Posterior vena cava (tissue), 2 donors: ENCODE data around the gene LCN6. TPM values are rescaled to one million over a fixed set of nuclear protein-coding genes. Genes with fewer than 3 reads are reported as not detected.

Source experiments
- DNase-seq: peaks from one replicate; pipeline ENCODE4 v3.0.0-alpha.2; 2020; ENCODE audit warnings: low spot score
- intact Hi-C, 2 donors: fragments of 100-400 bp; cut with DNase I; formaldehyde crosslinking; loops; one replicate each; pipeline versions ENCODE4 v1.14.1 to v1.14.2; 2022 to 2023
- total RNA-seq, 2 donors: library from RNA; stranded (reverse); fragmentation: NEBNext Ultra II Directional; extraction: Animal tissue kit (Norgen Biotek cat#: 25700); gene quantifications; one replicate each; pipeline ENCODE4 v1.2.1, GENCODE V29; 2021
- donor health status: DM: yes; HTN: yes; CAD: no.
- donor health status: DM: yes; HTN: yes; CAD: no.

Gene LCN6
- total RNA-seq, 2 donors from 2014 or later = 22.8 to 36.9 TPM

DNA sequence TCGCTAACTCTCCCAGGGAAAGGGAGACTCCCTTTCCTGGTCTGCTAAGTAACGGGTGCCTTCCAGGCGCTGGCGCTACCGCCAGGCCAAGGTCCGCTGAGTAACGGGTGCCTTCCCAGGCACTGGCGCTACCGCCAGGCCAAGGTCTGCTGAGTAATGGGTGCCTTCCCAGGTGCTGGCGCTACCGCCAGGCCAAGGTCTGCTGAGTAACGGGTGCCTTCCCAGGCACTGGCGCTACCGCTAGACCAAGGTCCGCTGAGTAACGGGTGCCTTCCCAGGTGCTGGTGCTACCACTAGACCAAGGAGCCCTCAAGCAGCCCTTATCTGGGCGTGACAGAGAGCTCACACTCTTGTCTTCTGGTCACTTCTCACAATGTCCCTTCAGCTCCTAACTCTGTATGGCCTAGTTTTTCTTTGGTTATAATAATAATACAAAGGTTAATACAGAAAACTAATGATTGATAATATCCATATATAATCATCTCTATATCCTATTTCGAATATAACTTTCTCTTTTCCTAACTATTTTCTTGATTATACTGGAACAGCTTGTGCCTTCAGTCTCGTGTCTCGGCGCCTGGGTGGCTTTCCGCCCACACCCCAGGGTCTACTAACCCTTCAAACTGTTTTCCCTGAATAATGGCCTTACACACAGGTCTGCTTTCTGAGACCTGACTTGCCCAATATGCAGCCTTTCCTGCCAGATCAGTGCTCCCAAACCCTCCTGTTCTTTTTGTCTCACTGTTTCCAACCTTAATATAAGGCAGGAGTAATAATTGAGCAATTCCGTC, 37.4 kb upstream of the LCN6 start:
- peak; percentile 32 for DNase-seq

DNA sequence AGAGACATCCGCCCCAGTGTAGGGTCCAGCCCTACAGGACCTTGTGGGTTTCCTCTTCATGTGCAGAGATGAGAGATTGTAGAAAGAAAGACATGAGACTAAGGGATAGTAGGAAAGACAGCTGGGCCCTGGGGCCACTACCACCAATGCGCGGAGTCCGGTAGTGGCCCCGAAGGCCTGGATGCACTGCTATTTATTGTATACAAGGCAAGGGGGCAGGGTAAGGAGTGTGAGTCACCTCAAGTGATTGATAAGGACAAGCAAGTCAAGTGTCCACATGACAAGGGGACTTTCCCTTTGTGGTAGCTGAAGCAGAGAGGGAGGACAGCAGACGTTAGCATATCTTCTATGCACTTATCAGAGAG, 36.7 kb upstream of the LCN6 start:
- intact Hi-C loops = loop anchor here (2.0 to 10.0 kb wide), 3 partner anchors 242 to 280 kb away; partner anchors contain the start of gene ABCA2 (in 1 of the 2)

More for the DNA sequence above, 37.4 kb upstream of the LCN6 start:
- intact Hi-C loops = loop anchor here (2.0 to 10.0 kb wide), 4 partner anchors 241 to 279 kb away; partner anchors contain the start of gene ABCA2 (in 1 of the 2)

DNA sequence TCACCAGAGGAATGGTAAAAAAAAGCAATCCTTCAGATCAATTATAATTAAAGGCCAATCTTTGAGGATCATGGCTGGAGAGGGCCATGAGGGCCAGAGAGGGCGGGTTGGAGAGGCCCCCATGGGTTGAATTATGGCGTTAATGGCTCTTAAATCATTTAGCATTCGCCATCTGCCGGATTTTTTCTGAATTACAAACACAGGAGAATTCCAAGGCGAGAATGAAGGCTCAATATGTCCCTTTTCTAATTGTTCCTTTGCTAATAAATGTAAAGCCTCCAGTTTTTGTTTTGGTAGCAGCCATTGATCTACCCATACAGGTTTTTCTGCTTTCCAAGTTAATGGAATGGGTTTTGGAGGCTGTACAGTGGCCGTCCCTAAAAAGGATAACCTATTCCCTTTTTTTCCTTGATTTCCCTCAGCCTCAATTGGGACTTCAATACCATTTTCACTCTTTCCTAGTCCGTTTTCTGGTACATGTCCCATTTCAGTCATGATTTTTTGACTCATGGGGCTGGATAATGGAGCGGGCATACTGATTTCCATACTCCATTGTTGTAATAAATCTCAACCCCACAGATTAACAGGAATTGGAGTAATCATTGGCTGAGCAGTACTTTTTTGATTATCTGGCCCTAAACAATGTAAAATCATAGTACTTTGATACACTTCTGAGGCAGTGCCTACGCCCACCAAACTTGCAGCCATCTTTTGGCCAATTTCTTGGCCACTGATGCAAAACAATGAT, 36.1 kb upstream of the LCN6 start:
- no peak for DNase-seq
- intact Hi-C loops = loop anchor here (2.0 to 10.0 kb wide), 2 partner anchors 250 to 280 kb away; no protein-coding TSS in a partner anchor

More for the DNA sequence above, 36.7 kb upstream of the LCN6 start:
- DNase-seq = peak; percentile 57

DNA sequence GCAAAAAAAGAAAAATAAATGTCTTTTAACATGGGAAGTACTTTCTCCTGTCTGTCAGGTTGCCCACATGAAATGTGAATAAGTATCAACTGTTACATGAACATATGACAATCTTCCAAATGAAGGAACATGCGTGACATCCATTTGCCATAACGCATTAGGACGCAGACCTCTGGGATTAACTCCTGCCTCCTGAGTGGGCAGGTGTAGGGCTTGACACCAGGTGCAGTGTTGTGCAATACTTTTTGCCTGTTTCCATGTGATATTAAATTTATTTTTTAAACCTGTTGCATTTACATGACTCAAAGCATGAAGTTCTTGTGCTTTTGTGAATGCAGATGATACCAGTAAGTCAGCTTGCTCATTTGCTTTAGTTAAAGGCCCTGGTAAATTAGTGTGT, 34.1 kb upstream of the LCN6 start:
- no peak for DNase-seq
- intact Hi-C loops = loop anchor here in 1 of 2 donors (10.0 kb wide), 1 partner anchor 282 kb away; no protein-coding TSS in a partner anchor

DNA sequence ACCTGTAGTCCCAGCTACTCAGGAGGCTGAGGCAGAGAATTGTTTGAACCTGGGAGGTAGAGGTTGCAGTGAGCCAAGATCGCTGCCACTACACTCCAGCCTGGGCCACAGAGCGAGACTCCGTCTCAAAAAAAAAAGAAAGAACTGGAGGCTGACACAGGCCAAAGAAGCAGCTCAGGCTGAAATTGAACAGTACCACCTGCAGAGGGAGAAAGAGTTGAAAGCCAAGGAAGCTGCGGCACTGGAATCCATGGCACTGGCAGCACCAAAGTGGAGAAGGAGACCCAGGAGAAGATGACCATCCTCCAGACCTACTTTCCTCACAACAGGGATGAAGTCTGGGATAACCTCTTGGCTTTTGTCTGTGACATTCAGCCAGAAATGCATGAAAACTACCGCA, 31.5 kb upstream of the LCN6 start:
- DNase-seq = no peak
- intact Hi-C loops = loop anchor here in 1 of 2 donors (10.0 kb wide), 1 partner anchor 285 kb away; no protein-coding TSS in a partner anchor

DNA sequence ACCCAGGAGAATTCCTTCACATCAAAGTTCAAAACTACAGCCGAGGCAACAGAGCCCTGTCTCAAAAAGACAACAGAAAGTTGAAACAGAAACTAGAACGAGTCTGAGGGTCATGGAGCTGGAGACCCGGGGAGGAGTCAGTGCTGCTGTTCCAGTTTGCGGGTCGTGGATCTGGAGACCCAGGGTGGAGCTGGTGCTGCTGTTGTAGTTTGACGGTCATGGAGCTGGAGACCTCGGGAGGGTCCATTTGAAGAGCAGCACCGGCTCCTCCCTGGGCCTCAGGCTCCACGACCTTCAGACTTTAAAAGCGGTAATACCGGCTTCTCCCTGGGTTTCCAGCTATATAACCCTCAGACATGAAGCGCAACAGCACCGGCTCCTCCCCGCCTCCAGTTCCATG, 29.0 kb upstream of the LCN6 start:
- intact Hi-C loops = no loop called here
- DNase-seq = peak; percentile 70

DNA sequence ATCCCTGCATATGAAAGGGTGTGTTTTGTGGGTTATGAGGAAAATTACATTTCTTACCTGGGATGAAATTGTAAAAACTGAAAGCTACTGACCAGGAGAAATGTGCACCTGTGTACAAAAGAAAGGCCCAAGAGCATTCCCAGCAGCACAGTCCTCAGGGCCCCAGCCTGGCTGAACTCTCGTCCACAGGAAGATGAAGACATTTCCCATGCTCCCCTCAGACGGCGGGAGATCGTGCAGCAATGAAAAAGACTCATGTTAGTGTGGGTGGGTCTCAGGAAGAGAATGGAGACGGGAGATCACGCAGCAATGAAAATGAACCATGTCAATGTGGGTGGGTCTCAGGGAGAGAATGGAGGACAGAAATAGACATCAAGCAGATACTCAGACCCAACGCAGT, 28.6 kb upstream of the LCN6 start:
- DNase-seq = peak; percentile 55
- intact Hi-C loops = no loop called here

DNA sequence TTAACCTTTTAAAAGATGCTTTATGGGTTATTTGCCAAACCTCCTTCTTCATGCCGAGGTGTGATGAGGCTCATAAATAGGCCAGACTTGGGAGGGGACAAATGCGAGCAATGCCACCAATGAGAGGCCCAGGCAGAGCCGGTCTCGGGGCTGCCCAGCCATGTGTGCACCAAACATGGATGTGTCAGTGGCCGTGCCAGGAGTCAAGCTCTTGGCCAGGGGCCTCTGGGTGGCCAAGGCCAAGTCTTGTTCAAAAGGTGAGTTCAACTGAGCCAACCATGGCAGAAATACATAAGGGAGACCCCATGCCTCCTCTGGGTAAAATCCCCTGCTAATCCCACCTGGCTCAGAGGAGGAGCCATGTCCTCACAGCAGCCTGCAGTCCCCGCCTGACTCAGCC, 26.9 kb upstream of the LCN6 start:
- intact Hi-C loops = no loop called here
- peak; percentile 69 for DNase-seq

DNA sequence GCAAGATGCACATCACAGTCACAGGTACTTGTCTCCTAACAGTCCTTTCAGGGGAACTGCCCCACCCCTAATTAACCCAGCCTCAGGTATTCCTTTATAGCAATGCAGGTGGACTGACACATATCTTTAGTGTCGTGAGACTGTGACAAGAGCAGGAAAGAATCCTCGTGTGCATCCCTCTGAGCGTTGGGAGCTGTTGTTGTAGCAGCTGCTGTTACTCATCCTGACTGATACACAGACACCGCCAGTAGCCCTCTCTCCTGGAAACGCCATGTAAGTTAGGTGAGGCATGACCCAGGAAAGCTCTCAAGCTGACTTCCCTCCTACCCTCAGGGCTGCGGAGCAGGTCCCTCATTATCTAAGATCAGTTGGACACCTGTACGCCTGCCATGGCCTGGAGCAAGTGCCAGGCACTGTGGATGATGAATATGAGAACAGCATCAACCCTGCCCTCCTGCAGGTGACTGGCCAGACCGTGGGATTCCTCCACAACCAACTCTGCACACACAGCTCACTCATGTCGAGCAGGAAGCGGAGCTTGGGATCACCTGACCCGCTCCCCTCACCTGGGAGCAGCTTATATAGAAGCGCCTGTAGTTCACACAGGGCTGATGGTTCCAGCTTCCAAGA, 26.2 kb upstream of the LCN6 start:
- intact Hi-C loops = no loop called here
- peak; percentile 43 for DNase-seq

DNA sequence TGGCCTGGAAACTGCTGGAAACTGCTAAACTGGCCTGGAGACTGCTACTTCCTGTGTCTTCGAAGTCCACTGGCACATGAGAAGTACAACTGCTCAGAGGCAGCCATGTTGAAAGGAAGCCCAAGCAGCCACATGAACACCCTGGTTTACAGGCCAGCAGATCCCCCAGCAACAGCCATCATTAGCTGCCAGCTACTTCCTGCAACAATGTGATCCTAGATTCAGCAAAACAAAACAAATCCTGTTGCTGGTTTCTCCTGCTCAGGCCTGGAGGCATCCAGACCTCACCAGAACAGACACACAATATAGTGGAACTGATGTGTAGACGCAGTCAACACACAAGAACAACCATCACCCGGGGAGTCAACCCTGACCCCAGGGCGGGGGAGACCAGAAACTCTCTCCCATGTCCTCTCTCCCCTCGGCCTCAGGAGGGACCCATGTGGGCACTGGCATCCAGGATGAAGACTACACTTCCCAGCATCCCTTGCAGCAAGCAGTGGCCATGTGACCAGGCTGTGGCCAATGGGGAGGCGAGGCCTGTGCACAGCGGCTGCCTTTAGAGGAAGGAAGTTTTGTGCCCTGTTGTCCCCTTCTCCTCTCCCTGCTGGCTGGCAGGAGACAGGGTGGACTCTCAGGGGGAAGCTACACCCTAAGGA, 25.2 kb upstream of the LCN6 start:
- intact Hi-C loops = no loop called here
- DNase-seq = peak; percentile 80

DNA sequence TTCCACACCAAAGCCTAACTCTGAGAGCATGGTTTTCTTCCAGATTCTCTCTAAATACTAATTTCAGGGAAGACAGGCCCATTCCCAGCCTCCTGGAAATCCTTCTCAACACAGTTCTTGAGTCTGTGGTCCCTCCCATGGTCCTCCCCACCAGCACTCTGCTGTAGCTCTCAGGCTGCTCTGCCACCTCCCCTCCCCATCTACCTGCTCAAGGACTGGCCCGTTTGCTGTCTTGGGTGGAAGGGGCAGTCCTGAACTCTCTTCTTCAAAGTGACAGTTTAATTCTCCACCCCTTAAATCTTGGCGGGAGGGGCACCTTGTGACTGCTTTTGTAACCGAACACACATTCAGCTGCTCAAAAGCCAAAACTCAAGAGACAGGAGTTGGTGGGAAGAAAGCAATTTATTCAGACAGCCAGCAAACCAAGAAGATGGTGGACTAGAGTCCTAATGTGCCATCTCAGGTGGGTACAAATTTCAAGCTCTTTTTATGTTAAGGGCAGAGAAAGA, 23.6 kb upstream of the LCN6 start:
- intact Hi-C loops = no loop called here
- peak; percentile 38 for DNase-seq

DNA sequence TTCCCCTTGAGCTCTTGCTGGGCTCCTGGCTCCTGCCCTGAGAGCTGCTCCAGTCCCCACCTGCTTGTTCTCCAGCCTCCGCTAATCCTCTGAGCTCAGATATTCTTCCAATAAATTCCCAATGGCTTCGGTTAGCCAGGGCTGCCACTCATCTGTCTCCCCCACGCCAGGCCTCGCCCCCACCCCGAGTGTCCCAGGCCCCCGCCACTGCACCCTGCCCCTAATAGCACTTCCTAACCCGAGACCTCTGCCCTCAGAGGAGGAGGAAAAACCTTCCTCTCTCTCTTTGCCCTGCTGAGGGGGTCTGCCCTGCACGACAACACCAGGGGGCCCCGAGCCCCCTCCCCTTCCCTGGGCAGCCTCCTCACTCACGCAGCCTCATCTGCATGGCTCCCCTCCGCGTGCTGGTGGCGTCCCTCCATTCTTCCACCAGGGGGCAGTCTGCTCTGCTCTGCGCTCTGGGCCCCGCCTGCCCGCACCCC, 21.4 kb upstream of the LCN6 start:
- peak; percentile 76 for DNase-seq
- intact Hi-C loops = loop anchor here in 1 of 2 donors (1.0 to 10.0 kb wide), 2 partner anchors 24 to 595 kb away; no protein-coding TSS in a partner anchor

DNA sequence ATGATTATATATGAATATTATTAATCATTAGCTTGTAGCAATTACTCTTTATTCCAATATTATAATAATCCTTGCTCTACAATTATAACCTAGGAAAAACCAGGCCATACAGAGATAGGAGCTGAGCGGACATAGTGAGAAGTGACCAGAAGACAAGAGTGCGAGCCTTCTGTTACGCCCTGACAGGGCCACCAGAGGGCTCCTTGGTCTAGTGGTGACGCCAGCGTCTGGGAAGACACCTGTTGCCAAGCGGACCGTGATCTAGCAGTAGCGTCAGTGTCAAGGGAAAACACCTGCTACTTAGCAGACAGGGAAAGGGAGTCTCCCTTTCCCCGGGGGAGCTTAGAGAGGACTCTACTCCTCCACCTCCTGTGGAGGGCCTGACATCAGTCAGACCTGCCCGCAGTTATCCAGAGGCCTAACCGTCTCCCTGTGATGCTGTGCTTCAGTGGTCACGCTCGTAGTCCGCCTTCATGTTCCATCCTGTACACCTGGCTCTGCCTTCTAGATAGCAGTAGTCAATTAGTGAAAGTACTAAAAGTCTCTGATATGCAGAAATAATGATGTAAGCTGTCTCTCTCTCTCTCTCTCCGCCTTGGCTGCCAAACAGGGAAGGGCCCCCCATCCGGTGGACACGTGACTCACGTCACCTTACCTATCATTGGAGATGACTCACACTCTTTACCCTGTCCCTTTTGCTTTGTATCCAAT, 18.2 kb upstream of the LCN6 start:
- intact Hi-C loops = loop anchor here in 1 of 2 donors (10.0 kb wide), 1 partner anchor 592 kb away; no protein-coding TSS in a partner anchor
- DNase-seq = peak; percentile 68

DNA sequence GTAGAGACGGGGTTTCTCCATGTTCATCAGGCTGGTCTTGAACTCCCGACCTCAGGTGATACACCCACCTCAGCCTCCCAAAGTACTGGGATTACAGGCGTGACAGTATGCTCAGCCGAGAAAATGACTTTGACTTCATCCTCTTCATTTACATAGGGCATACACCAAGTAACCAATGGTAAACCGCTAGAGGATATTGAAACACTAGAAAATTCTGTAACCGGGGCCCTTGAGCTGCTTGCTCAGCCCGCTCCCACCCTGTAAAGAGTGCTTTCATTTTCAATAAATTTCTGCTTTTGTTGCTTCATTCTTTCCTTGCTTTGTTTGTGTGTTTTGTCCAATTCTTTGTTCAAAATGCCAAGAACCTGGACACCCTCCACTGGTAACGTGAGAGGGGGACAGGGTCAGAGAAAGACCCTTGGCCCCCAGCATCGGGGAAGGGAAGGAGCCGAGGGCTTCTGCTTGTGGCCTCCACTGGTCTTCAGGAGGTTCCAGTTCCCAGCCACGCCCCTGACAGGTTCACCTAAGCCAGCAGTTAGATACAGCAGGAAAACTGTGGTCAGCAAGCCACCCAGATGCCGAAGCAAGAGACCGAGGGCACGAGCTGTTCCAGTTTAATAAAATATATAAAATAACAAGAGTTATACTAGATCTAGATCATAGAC, 17.6 kb upstream of the LCN6 start:
- intact Hi-C loops = loop anchor here in 1 of 2 donors (10.0 kb wide), 1 partner anchor 591 kb away; no protein-coding TSS in a partner anchor
- DNase-seq = peak; percentile 25

DNA sequence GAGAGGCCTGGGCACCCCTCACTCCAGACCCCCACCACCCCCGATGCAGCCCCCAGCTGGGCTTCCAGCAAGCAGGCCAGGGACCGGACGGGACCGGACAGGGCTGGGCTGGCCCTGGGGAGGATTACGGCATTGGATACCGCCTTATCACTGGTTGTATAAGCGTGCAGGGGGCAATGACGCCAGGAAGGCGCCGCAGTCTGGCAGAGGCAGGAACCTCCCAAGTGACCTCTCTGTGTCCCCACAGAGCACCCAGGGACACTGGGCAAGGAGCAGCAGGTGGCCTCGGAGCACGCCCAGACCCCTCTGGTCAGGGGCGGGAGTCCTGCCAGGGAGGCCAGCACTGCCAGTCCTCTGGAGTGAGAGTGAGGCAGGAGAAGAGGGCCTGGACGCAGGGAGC, 16.7 kb upstream of the LCN6 start:
- intact Hi-C loops = loop anchor here in 1 of 2 donors (10.0 kb wide), 1 partner anchor 590 kb away; no protein-coding TSS in a partner anchor
- DNase-seq = peak; percentile 82

DNA sequence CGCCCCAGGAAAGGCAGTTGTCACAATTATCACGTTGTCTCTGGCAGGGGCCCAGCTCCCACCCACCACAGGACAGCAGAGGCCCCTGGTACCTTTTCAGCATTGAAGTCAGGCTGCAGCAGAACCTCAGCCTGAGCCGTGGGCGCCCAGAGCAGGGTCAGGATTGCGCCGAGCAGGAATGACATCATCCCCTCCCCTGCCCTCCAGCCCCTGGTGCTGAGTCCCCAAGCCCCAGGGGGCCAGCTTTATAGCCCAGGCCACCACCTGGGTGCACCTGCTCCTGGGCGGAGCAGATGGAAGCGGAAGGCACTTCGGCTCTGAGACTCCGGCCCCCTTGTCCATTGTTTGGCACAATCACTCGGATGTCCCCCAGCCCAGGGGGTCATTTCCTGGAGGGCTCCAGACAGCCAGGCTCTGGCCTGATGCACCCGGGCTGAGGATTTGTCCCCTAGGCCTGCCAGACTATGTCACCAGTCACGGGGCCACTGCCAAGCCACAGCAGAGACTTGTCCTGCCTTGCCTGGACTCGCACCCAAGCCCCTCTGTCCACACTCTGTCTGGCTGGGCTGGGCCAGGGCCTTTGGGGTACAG, 16.1 kb upstream of the LCN6 start, which contains the start of gene LCN15:
LCN15 (minus strand) TSS at position 218 of the 591 bp plus-strand sequence; CDS start at position 188, 30 bp downstream.
- intact Hi-C loops = loop anchor here in 1 of 2 donors (10.0 kb wide), 1 partner anchor 590 kb away; no protein-coding TSS in a partner anchor
- peak; percentile 48 for DNase-seq

DNA sequence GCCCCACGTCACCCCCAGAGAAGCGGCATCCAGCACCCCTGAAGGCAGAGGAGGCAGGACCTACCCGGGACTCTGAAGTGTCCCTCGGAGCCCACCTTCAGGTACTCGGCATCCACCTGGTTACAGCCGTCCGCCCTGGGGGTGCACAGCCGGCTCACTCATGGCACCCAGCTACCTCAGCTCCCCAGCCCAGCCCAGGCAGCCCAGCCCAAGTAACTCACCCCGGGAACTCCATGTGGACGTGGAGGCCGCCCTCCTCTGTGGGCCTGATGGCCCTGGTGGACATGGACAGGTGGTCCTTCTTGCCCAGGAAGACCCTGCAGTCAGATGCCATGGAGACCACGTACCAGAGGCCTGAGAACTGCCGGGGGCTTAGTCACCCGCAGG, 15.3 kb upstream of the LCN6 start:
- intact Hi-C loops = loop anchor here in 1 of 2 donors (10.0 kb wide), 1 partner anchor 589 kb away; no protein-coding TSS in a partner anchor
- peak; percentile 80 for DNase-seq
